HL-60 (cell line): ENCODE data around the gene RNF32.

Experiments used
- DNase-seq, 2 experiments: peaks; one replicate each; pipeline ENCODE4 v3.0.0-alpha.2; 2010 to 2020; ENCODE audit warnings: low read depth in 1 of 2, low spot score in 1 of 2
- H3K27ac ChIP-seq: fragments of 250-450 bp; sonication (Bioruptor Pico); replicated peaks from 2 replicates; pipeline ENCODE4 v1.5.1; 2020; ENCODE audit warnings: mild to moderate bottlenecking, moderate library complexity
- H3K27me3 ChIP-seq: fragments of 250-450 bp; sonication (Bioruptor Pico); 2 replicates; pipeline ENCODE4 v1.5.1; 2021; ENCODE audit warnings: mild to moderate bottlenecking, moderate library complexity; ENCODE audit not compliant: insufficient read depth, poor library complexity, severe bottlenecking
- H3K4me3 ChIP-seq: replicated peaks from 2 replicates; pipeline ENCODE4 v1.5.1; 2011; ENCODE audit warnings: mild to moderate bottlenecking, control low read depth, low read length; ENCODE audit not compliant: insufficient read depth
- CTCF ChIP-seq: IDR thresholded peaks from one replicate; pipeline ENCODE4 v1.5.1; 2011; ENCODE audit warnings: low read length, control low read depth, inconsistent platforms; ENCODE audit not compliant: insufficient read depth
- GABPA ChIP-seq: IDR thresholded peaks from 2 replicates; pipeline ENCODE4 v1.6.1; 2012; ENCODE audit warnings: low read depth
- POLR2AphosphoS5 ChIP-seq: IDR thresholded peaks from 2 replicates; pipeline ENCODE4 v1.6.1; 2012; ENCODE audit warnings: low read depth
- REST ChIP-seq: IDR thresholded peaks from 2 replicates; pipeline ENCODE4 v1.6.1; 2012; ENCODE audit warnings: low read depth; ENCODE audit not compliant: insufficient replicate concordance
- SPI1 ChIP-seq: IDR thresholded peaks from 2 replicates; pipeline ENCODE4 v1.6.1; 2012; ENCODE audit warnings: low read depth, mild to moderate bottlenecking, borderline replicate concordance

RNF32 gene

GRCh38 chr7:156602283-156602682 is 38.3 kb upstream of the RNF32 start:
- no peak for DNase-seq
- peaks cover 3% of the 10 kb centered on the region for H3K27me3 ChIP-seq
- H3K4me3 ChIP-seq: no peak overlapping the region
- no peak overlapping the region for H3K27ac ChIP-seq
- TF ChIP-seq REST (no peak), POLR2AphosphoS5 (no peak), GABPA (no peak)

GRCh38 chr7:156603011-156603410 is 37.6 kb upstream of the RNF32 start:
- no peak for DNase-seq
- Histone ChIP-seq H3K27me3 (peaks cover 6% of the 10 kb centered on the region), H3K27ac (no peak overlapping the region), H3K4me3 (no peak overlapping the region)
- TF ChIP-seq POLR2AphosphoS5: no peak
- no peak for TF ChIP-seq REST
- TF ChIP-seq SPI1: no peak
- no peak for TF ChIP-seq GABPA
- no peak for TF ChIP-seq CTCF

- DNase-seq: no peak
- H3K27me3 ChIP-seq: peaks cover 7% of the 10 kb centered on the region
- H3K4me3 ChIP-seq: no peak overlapping the region
- TF ChIP-seq CTCF: no peak
- TF ChIP-seq REST: no peak
- TF ChIP-seq SPI1: no peak
- TF ChIP-seq POLR2AphosphoS5: no peak
- TF ChIP-seq GABPA: no peak
- no peak overlapping the region for H3K27ac ChIP-seq
These were observed 36.9 kb upstream of the RNF32 start for GRCh38 chr7:156603629-156604028.

GRCh38 chr7:156604311-156604710 is 36.3 kb upstream of the RNF32 start:
- H3K27me3 ChIP-seq: peaks cover 11% of the 10 kb centered on the region
- no peak for DNase-seq
- TF ChIP-seq CTCF (no peak), GABPA (no peak), SPI1 (no peak), POLR2AphosphoS5 (no peak), REST (no peak)
- no peak overlapping the region for H3K4me3 ChIP-seq
- no peak overlapping the region for H3K27ac ChIP-seq
